ENCODE measurements around the gene NOC4L.

The NOC4L gene

DNA sequence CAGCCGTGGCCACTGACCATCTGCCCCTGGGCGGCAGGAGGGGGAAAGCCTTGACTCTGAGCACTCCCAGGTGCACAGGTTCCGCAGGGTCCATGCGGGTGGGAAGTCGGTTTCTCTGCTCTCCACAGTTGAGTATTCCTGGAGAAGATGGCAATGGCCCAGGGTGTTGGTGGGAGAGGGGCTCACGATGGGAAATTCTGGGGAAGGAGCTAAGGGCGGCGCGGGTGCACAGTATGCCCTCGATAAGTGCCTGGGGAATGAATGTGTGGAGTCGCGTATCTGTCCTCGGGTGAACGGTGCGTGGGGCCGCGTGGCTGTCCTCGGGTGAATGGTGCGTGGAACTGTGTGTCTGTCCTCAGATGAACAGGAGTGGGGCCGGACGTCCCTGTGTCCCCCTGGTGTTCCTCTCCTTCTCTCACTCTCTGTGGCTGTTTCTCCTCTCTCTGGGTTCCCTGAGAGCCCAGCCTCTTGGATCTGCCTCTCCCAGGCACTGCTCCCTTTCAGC lies 38.0 kb downstream of the NOC4L start:
- H3K27ac ChIP-seq = no peak overlapping the region
- TF ChIP-seq ZFX (IDR thresholded peaks at IDR 0.05; ENCODE audit: borderline replicate concordance) = no peak
- TF ChIP-seq, protein P1, sequence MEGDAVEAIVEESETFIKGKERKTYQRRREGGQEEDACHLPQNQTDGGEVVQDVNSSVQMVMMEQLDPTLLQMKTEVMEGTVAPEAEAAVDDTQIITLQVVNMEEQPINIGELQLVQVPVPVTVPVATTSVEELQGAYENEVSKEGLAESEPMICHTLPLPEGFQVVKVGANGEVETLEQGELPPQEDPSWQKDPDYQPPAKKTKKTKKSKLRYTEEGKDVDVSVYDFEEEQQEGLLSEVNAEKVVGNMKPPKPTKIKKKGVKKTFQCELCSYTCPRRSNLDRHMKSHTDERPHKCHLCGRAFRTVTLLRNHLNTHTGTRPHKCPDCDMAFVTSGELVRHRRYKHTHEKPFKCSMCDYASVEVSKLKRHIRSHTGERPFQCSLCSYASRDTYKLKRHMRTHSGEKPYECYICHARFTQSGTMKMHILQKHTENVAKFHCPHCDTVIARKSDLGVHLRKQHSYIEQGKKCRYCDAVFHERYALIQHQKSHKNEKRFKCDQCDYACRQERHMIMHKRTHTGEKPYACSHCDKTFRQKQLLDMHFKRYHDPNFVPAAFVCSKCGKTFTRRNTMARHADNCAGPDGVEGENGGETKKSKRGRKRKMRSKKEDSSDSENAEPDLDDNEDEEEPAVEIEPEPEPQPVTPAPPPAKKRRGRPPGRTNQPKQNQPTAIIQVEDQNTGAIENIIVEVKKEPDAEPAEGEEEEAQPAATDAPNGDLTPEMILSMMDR (IDR thresholded peaks at IDR 0.05) = no peak

DNA sequence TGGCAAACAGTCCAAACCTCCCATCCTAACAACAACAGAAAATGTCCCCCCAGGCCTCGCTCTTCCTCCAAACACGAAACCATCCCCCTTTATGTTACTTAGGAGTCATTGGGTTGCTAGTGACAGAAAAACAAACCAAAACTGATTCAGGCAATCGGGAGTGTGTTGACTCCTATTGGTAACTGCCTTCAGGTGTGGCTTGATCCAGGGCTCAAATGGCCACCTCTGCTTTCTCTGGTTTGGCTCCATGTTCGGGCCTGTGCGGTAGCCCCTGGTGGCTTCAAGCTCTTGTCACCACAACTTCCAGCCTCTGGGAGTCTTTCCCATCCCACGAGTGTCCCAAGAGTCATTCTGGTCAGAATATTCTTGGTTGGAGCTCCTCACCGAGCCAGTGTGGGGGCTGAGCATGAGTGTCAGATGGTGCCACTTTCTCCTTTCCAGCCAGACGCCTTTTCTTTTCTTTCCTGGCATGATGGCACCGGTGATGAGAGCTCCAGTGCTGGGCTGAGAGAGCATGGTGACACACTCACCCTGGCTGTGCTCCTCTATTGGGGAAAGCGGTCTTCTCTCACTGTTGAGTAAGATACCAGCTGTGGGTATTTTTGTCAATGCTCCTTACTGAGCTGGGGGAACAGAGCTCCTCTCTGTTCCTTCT lies 38.6 kb downstream of the NOC4L start:
- no peak overlapping the region for H3K27ac ChIP-seq
- TF ChIP-seq, protein P1 (IDR thresholded peaks at IDR 0.05) = no peak

DNA sequence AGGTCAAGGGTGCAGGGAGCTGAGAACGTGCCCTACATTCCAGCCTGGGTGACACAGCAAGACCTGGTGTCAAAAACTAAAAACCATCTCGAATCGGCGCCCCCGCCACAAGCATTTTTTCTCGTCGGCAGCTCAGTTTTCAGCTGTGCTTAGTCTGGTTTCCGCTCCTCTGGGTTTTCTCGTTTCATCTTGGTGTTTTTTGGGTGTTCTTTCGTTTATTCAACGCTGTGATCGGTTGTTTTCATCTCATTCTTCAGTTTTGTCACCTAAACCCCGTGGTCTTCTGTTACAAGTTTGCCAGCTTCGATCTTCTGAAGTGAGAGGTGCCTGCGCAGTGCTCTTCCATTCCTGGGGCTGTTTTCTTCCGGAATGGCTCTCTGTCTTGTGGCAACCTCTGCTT lies 41.4 kb downstream of the NOC4L start:
- no peak overlapping the region for H3K27ac ChIP-seq

DNA sequence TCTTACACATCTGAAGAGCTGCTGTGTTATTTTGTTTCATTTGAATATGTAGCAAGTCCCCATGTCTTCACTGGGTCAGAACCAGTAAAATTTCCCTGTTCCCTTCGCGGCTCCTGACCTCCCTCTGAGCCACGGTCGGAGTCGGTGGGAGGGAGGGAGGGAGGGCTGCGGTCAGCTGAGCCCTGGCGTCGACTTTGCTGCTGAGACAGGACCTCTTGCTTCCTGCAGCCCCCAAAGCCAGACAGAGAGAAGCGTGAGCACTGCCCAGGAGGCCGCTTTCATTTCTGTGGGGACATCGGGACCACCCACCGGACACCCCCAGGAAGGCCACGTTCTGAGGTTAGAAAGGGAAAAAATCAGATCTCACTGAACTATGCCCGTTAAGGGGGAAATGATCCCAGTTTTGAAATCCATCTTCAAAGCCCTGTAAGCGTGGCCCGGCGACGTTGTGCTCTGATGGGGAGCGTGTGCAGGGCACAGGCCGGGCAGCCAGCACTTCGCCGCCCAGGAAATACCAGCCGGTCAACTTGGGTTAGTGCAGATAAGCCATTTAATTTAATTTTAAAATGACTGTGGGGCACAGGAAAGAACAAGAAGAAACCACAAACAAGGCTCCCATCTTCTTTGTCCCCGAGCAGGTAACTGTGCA lies 42.1 kb downstream of the NOC4L start:
- TF ChIP-seq ZFX (IDR thresholded peaks at IDR 0.05; ENCODE audit: borderline replicate concordance) = no peak
- TF ChIP-seq, protein P1 (IDR thresholded peaks at IDR 0.05) = no peak

More for the DNA sequence above, 41.4 kb downstream of the NOC4L start:
- no peak for TF ChIP-seq ZFX (IDR thresholded peaks at IDR 0.05; ENCODE audit: borderline replicate concordance)
- TF ChIP-seq, protein P1 (IDR thresholded peaks at IDR 0.05) = no peak

DNA sequence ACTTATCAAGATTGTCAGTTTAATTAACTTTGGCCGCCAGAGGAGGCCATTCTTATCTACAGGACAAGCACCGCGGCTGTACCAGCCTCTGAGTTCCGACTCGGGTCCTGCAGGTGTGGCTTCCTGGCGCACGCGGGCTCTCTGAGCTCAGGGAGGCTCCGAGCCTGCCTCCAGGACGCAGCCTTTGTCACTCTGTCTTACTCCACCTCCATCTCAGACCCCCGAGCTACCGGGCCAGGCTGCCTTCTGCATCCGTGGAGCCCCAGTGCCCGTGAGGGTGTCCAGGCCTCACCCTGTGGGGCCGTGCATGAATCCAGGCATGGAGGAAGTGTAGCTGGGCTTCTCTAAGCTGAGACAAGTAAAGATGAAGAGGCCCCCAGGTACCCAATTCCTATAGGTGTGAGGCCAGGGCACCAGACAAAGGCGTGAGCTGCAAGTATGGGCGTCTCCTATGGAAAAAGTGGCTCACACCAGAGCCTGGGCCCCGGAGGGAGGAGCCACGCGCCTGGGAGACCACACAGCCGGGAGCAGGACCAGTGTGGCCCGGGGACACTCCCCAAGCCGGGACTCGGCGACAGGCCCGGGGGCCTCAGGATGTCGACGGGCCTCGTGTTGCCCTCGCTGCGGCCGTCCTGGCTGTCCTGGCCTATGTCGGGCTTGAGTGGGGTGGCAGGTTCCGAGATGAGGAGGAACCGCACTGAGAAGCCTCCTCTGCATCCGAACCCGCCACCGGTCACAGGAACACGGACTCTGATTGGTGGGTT lies 42.8 kb downstream of the NOC4L start:
- H3K27ac ChIP-seq = no peak overlapping the region

More for the DNA sequence above, 42.1 kb downstream of the NOC4L start:
- no peak overlapping the region for H3K27ac ChIP-seq

DNA sequence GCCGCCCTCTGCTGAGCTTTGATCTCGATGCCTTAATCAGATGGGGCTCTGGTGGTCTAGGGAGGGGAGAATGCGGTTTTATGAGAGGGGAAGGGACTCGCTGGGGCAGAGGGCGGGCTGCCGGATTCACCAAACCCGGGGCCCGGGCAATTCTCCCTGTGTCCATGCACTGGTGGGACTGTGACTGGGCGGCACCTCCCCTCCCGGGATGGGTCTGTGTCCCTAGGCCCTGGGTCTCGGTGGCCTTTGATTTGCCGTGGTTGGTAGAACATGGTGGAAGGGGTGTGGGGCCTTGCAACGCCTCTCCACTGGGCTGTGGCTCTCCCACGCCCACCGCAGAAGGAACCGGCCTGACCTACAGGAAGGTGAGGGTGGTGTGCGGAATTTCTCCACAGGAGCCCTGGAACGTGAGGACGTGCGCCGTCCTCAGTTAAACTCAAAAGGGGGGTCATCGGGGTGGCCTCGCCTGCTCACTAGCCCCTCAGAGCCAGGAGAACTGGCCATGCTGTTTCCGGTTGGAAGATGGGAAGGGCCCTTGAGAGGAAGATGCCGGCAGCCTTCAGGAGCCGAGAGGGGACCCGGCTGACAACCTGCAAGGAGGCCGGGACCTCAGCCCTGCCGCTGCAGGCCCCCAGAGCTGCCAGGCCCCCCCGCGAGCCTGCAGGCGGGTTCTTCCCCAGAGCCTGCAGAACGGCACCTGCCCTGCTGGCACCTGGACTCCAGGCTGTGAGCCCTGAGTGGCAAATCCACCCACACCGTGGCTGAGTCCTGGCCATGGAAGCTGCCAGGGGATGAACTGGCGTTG lies 43.6 kb downstream of the NOC4L start:
- no peak for TF ChIP-seq ZFX (IDR thresholded peaks at IDR 0.05; ENCODE audit: borderline replicate concordance)
- TF ChIP-seq, protein P1 (IDR thresholded peaks at IDR 0.05) = no peak
- no peak overlapping the region for H3K27ac ChIP-seq

More for the DNA sequence above, 42.8 kb downstream of the NOC4L start:
- TF ChIP-seq, protein P1 (IDR thresholded peaks at IDR 0.05) = peak; percentile 60
- TF ChIP-seq ZFX (IDR thresholded peaks at IDR 0.05; ENCODE audit: borderline replicate concordance) = no peak
